Kidney glomerular epithelial cell (primary cell): ENCODE data around the gene PBRM1.

ENCODE experiments used
- DNase-seq: peaks from one replicate; lab custom pipeline; 2025; lab: John Stamatoyannopoulos, UW

PBRM1 gene

DNA sequence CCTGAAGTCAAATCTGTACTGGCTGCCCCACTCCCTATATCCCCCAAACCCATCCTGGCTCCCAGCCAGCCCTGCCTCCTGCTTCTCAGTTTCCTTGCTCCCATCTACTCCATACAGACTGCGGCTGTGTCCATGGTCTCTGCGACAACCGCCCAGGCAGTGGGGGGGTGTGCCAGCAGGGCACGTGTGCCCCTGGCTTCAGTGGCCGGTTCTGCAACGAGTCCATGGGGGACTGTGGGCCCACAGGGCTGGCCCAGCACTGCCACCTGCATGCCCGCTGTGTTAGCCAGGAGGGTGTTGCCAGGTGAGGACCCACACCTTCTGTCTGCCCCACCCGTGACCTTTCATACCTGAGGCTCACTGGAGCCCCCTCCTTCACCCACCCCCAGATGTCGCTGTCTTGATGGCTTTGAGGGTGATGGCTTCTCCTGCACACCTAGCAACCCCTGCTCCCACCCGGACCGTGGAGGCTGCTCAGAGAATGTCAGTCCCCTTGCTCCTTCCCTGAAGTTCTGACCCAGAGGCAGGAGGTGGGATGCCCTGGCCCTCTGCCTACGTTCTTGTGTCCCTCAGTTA lies 175.9 kb downstream of the PBRM1 start:
- DNase-seq, result no peak

- no peak for DNase-seq
These were observed 178.4 kb downstream of the PBRM1 start for GRCh38 chr3:52507359-52507758.

GRCh38 chr3:52506266-52506966 lies 179.3 kb downstream of the PBRM1 start:
- no peak for DNase-seq

DNA sequence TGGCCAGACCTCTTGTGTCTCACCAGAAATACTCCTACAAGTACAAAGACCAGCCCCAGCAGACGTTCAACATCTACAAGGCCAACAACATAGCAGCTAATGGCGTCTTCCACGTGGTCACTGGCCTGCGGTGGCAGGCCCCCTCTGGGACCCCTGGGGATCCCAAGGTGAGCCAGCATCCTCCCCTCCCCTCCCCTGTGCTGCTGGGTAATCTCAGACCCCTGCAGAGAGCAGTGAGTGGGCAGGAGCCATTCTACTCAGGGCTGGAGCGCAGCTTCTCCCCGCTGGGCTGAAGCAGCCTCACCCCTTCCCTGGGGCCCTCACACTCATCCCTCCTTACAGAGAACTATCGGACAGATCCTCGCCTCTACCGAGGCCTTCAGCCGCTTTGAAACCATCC lies 180.7 kb downstream of the PBRM1 start:
- DNase-seq, result no peak

- DNase-seq, result no peak
These were observed 181.8 kb downstream of the PBRM1 start for GRCh38 chr3:52503788-52504424.

DNA sequence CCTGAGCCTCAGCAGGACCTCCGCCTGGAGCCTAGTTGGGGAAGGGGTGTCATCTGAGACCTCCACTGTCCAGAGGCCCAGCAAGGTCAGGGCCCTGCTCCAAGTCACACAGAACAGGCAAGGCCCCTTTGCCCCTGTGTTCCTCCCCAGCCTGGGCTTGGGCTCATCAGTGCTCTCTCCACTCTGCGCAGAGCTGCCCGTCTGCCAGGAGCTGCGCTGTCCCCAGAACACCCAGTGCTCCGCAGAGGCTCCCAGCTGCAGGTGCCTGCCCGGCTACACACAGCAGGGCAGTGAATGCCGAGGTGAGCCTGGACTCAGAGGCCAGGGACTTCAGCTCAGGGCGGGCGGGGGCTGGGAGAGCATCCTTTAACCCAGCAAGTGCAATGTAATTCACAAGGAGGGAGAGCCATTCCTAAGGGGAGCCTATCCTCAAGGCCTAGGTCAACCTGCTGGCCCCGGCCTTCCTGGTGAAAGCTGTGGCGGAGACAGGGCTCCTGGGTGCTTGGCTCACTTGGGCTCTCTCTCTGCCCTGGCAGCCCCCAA lies 182.8 kb downstream of the PBRM1 start:
- no peak for DNase-seq

DNA sequence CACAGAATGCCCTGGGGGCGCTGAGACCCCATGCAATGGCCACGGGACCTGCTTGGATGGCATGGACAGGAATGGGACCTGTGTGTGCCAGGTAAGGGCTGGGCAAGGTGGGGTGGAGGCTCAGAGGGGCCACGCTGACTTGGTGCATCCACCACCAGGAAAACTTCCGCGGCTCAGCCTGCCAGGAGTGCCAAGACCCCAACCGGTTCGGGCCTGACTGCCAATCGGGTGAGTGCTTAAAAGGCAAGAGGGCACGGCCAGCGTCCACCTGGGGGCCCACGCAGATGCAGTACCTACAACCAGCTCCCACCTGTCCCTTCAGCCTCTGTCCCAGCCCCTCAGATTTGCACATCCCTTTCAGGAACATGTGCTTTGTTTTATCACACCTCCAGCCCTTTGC lies 183.7 kb downstream of the PBRM1 start:
- DNase-seq, result no peak

- DNase-seq, result no peak
These were observed 184.7 kb downstream of the PBRM1 start for GRCh38 chr3:52501046-52501445.

DNA sequence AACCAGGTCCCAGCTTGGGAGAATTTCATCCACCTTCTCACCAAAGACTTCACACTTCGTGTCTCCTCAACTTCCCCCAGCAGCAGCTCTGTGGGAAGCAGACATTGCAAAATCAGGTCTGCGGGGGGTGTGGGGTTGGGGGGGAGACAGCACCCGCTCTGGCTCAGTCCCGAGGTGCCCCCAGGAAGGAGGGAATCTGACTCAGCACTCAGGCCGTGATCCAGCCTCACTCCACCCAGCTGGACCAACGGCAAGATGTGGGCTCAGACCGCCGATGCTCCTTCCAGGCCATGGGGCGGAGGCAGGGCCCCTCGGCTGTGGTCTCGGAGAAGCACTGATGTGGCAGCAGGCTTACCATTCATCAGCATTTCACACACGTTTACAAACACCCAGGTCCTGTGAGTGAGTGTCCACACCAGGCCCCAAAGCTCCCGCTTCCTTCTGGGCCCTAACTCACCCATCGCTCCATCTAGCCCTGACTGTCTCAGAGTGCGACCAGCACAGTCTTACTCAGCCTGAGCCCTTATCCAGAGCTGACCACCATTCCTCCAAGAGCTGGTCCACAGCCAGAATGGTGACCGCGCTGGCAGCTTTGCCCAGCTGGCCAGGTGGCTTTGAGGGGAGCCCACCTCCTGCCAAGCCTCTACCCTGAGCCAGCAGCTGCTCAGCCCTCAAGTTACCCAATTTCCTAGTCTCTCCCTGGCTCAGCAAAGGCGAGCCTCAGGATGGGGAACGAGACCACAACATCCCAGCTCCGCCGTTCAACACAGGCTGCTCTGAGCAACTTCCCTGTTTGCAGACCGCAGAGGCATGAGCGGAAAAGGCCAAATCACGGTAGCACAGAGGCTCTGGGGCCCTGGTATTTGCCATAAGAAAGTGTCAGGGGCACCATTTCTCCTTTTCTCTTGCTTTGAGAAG lies 187.3 kb downstream of the PBRM1 start:
- no peak for DNase-seq

DNA sequence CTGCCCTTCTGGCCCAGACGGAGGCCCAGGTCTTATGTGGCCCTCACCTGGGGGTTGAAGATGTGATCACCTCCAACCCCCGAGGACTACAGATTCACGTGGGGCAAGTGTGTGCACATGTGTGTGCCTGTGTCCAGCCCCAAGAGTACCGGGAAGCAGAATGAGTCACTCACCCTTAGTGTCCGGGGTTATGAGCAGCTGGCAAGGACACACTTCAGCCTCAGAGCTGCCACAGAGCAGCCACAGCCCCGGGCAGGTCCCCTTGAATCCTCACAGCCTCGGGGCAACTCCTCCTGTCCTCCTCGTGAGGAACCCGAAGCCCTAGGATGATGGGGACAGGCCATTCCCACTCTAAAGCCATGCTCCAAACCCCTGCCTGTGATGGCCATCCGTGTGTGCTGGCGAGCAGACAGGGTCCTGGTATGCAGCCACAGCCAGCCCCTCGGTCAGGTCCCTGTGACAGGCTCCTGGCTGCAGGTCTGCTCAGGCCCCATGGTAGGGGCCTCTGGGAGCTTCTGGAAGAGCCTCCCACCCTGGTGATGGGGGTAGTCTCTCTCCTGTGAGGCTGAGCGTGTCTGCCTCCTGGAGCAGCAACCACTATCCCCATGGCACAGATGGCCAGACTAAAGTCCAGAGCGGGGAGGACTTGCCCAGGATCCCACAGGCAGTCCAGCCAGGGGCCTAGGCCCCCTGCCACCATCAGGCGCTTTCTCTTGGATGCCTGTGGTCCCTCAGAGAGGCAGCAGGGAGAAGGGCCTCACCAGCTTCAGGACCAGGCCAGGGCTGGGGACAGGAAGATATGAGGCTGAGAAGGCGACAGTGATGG lies 189.7 kb downstream of the PBRM1 start:
- DNase-seq, result no peak
